ENCODE measurements around the gene RELN. TPM values are rescaled to one million over a fixed set of nuclear protein-coding genes. Genes with fewer than 3 reads are reported as not detected.

Gene RELN
- total and polyA plus RNA-seq, 2 donors (not counting 1 experiment from before 2014, with no cell fraction given) = not detected

GRCh38 chr7:103711413-103711812 is 278.0 kb downstream of the RELN start:
- no peaks in the 10 kb centered on the region for H3K79me2 ChIP-seq (ENCODE audit: control insufficient read depth, insufficient read depth, low read length)
- H3K4me3 Mint-ChIP-seq = no peak overlapping the region
- ATAC-seq (ENCODE audit: low read depth) (no peak), DNase-seq (no peak)
- no peaks in the 10 kb centered on the region for H3K4me1 ChIP-seq (ENCODE audit: control insufficient read depth in 2 of 2, insufficient read depth in 2 of 2, low read length in 2 of 2)
- H3K27ac ChIP-seq (ENCODE audit: low read length in 2 of 2) = no peak overlapping the region
- H3K9ac ChIP-seq (ENCODE audit: low read length) = no peak overlapping the region
- no peak for TF ChIP-seq CTCF (IDR thresholded peaks at IDR 0.05)
- no peak for TF ChIP-seq EZH2 (IDR thresholded peaks at IDR 0.05; ENCODE audit: borderline replicate concordance, insufficient read depth, low read depth, low read length, poor library complexity, severe bottlenecking)
- no peak overlapping the region for H2AFZ ChIP-seq (ENCODE audit: insufficient read depth, low read depth, low read length, poor library complexity, severe bottlenecking)
- ChIA-PET POLR2A (no interaction called here), CTCF (no interaction called here)
- no peaks in the 10 kb centered on the region for H3K27me3 Mint-ChIP-seq
- H3K9me3 ChIP-seq (ENCODE audit: control extremely low read depth in 1 of 3, control insufficient read depth in 2 of 3, insufficient read depth in 1 of 3, low read length in 2 of 3) = no peaks in the 10 kb centered on the region
- 86% methylated on average over 2 of the region's 4 CpGs for WGBS (ENCODE audit: insufficient coverage)
- H3K27me3 ChIP-seq (replicated peaks in 1 of 4; ENCODE audit: control extremely low read depth in 1 of 4, control insufficient read depth in 3 of 4, insufficient read depth in 4 of 4, low read length in 3 of 4) = no peaks in the 10 kb centered on the region
- no peak overlapping the region for H3K4me2 ChIP-seq (replicated peaks; ENCODE audit: low read depth, low read length, poor library complexity, severe bottlenecking)
- H3K36me3 ChIP-seq (replicated peaks in 1 of 2; ENCODE audit: control extremely low read depth in 1 of 2, control insufficient read depth in 1 of 2, extremely low read depth in 1 of 2, insufficient read depth in 2 of 2, low read length in 1 of 2) = no peaks in the 10 kb centered on the region
- H4K20me1 ChIP-seq (ENCODE audit: control insufficient read depth, insufficient read depth, low read length, poor library complexity, severe bottlenecking) = no peaks in the 10 kb centered on the region
- intact Hi-C loops (cut with micrococcal nuclease) = no loop called here
- no peak overlapping the region for H3K4me3 ChIP-seq (ENCODE audit: control extremely low read depth in 1 of 5, extremely low read depth in 1 of 5, insufficient read depth in 1 of 5, low read depth in 2 of 5, low read length in 4 of 5)
- no peaks in the 10 kb centered on the region for H3K9me3 Mint-ChIP-seq (ENCODE audit: insufficient read depth)
- no peaks in the 10 kb centered on the region for H3K4me1 Mint-ChIP-seq
- no peak overlapping the region for H3K27ac Mint-ChIP-seq

- WGBS (ENCODE audit: insufficient coverage) = no CpG with 5 or more reads among the region's 2 CpGs
- Histone ChIP-seq H2AFZ (ENCODE audit: insufficient read depth, low read depth, low read length, poor library complexity, severe bottlenecking) (no peak overlapping the region), H3K9ac (ENCODE audit: low read length) (no peak overlapping the region), H3K9me3 (ENCODE audit: control extremely low read depth in 1 of 3, control insufficient read depth in 2 of 3, insufficient read depth in 1 of 3, low read length in 2 of 3) (no peaks in the 10 kb centered on the region), H4K20me1 (ENCODE audit: control insufficient read depth, insufficient read depth, low read length, poor library complexity, severe bottlenecking) (no peaks in the 10 kb centered on the region), H3K4me1 (ENCODE audit: control insufficient read depth in 2 of 2, insufficient read depth in 2 of 2, low read length in 2 of 2) (no peaks in the 10 kb centered on the region), H3K79me2 (ENCODE audit: control insufficient read depth, insufficient read depth, low read length) (no peaks in the 10 kb centered on the region), H3K4me2 (replicated peaks; ENCODE audit: low read depth, low read length, poor library complexity, severe bottlenecking) (no peak overlapping the region), H3K36me3 (replicated peaks in 1 of 2; ENCODE audit: control extremely low read depth in 1 of 2, control insufficient read depth in 1 of 2, extremely low read depth in 1 of 2, insufficient read depth in 2 of 2, low read length in 1 of 2) (no peaks in the 10 kb centered on the region), H3K27ac (ENCODE audit: low read length in 2 of 2) (no peak overlapping the region), H3K27me3 (replicated peaks in 1 of 4; ENCODE audit: control extremely low read depth in 1 of 4, control insufficient read depth in 3 of 4, insufficient read depth in 4 of 4, low read length in 3 of 4) (no peaks in the 10 kb centered on the region), H3K4me3 (ENCODE audit: control extremely low read depth in 1 of 5, extremely low read depth in 1 of 5, insufficient read depth in 1 of 5, low read depth in 2 of 5, low read length in 4 of 5) (no peak overlapping the region)
- H3K4me1 Mint-ChIP-seq = no peaks in the 10 kb centered on the region
- TF ChIP-seq EZH2 (IDR thresholded peaks at IDR 0.05; ENCODE audit: borderline replicate concordance, insufficient read depth, low read depth, low read length, poor library complexity, severe bottlenecking) (no peak), CTCF (IDR thresholded peaks at IDR 0.05) (no peak)
- POLR2A ChIA-PET = no interaction called here
- CTCF ChIA-PET = no interaction called here
- no peak overlapping the region for H3K27ac Mint-ChIP-seq
- no peak overlapping the region for H3K4me3 Mint-ChIP-seq
- DNase-seq = no peak
- H3K27me3 Mint-ChIP-seq = no peaks in the 10 kb centered on the region
- no peaks in the 10 kb centered on the region for H3K9me3 Mint-ChIP-seq (ENCODE audit: insufficient read depth)
- ATAC-seq (ENCODE audit: low read depth) = no peak
- intact Hi-C loops (cut with micrococcal nuclease) = no loop called here
Observed at GRCh38 chr7:103710247-103710646, 279.2 kb downstream of the RELN start.

Measured in B cell (primary cell).